Left colon (tissue), 2 donors: ENCODE measurements around the gene FBXO39. TPM values are rescaled to one million over a fixed set of nuclear protein-coding genes. Genes with fewer than 3 reads are reported as not detected.
"Not testable (repeated sequence)": the region's sequence is repeated elsewhere in the genome, so short reads cannot be mapped to it uniquely, and the experiment has no call there.

Source experiments
- ATAC-seq: fragments of 200-7000 bp; cut with Tn5 transposase; one replicate; pipeline ENCODE4 v1.9.1; 2020; ENCODE audit warnings: mild to moderate bottlenecking, moderate library complexity
- DNase-seq, 2 donors: peaks; one replicate each; pipeline ENCODE4 v3.0.0-alpha.2; 2020
- intact Hi-C, 2 donors: fragments of 100-400 bp; cut with DNase I in 1 of 2; cut with micrococcal nuclease in 1 of 2; formaldehyde crosslinking; loops; one replicate each; pipeline versions ENCODE4 v1.11.2 to v1.14.0; 2022; cut with DNase I, micrococcal nuclease
- long read RNA-seq: library from polyadenylated mRNA; unstranded; transcript quantifications from one replicate; pipeline ENCODE4 v2.0.0, GENCODE V29; 2021
- total RNA-seq, 2 donors: library from RNA; stranded (reverse); fragmentation: NEBNext Ultra II Directional; extraction: Animal tissue kit (Norgen Biotek cat#: 25700); gene quantifications; one replicate each; pipeline ENCODE4 v1.2.1, GENCODE V29; 2021
- donor health status: DM: no; HTN: no; CAD: no.
- donor health status: DM: yes; HTN: yes; CAD: no.

The FBXO39 gene
- under 1 TPM in 1 of 2 donors, not detected in 1; 0.20 TPM for total RNA-seq
- long read RNA-seq, result 0 reads

DNA sequence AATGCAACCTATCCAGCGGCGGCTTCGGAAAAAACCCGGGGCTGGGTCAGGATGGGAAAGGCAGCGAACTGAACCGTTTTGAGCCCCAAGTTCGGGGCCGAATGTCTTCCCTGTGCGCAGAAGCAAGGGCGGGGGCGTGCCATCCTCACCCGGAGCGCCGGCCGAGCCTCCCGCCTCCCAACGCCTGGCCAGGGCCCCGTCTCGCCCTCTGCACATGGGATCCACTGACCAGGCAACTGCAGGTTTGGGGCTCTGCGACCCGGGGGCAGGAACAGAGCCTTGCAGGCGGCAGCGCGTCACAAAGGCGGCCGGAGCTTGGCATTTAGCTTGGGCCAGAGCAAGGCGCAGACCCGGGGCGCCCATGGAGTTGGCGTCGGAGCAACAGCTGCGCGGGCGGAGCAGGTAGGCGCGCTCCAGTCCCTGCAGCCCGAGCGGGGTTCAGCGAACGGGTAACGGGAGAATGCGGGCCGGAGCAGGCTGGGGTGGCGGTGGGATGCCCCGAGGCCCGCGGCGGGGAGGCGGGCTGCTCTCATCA lies at the start of gene FBXO39:
TSS of gene FBXO39 (plus strand) at position 345 of the 535 bp plus-strand sequence. CDS start 3,654 bp downstream, outside the sequence.
- intact Hi-C loops, result no loop called here
- ATAC-seq (no peak), DNase-seq (no peak)

DNA sequence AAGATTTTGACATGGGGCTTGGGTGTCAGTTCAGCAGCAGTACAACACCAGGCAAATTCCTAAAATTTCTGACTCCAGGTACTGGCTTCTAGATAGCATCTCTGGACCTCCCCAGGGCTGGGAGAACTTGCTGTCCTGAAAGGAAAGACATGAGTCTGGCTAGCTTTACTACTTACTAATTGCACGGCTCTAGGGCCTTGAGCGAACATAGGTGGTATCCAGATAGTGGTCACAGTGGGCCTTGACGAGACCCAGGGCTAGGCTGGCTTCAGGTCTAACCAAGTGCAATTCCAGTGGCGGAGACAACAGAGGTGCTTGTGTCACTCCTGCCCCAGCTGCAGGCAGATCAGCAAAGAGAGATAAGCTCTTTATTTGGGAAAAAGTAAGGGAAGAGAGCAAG lies 46.5 kb upstream of the FBXO39 start:
- ATAC-seq, result no peak
- intact Hi-C loops, result no loop called here
- no peak for DNase-seq

DNA sequence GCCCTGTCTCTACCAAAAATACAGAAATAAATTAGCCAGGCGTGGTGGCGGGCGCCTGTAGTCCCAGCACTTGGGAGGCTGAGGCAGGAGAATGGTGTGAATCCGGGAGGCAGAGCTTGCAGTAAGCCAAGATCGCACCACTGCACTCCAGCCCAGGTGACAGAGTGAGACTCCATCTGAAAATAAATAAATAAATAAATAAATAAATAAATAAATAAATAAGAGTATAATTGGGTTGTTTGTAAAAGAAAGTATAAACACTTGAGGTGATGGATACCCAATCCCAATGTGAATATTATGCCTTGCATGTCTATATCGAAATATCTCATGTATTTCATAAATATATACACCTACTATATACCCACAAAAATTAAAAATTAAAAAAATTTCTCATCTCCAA lies 29.4 kb upstream of the FBXO39 start:
- intact Hi-C loops, DNase-seq, ATAC-seq: not testable (repeated sequence)

DNA sequence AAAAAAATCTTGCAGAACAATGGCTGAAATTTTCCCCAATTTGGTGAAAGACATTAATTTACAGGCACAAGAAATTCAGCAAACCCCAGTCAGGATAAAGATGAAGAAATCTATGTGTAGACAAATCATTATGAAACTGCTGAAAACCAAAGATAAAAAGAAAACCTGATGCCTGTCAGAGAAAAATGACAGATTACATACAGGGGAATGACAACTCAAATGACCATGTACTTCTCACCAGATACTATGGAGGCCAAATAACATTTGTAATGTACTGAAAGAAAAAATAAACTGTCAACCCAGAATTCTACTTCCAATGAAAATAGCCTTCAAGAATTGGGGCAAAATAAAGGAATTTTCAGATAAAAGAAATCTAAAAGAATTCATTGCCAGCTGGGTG lies 27.4 kb upstream of the FBXO39 start:
- no peak for DNase-seq
- no peak for ATAC-seq
- intact Hi-C loops, result no loop called here

DNA sequence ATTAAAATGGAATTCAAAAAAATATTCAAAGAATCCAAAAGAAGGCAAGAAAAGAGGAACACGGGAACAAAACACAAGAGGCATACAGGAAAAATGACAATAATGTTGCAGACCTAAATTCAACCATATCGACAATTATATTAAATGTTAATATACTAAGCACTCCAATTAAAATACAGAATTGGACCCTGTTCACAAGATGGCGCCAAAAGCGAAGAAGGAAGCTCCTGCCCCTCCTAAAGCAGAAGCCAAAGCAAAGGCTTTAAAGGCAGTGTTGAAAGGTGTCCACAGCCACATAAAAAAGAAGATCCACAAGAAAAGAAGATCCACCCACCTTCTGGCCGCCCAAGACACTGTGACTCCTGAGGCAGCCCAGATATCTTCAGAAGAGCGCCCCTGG lies 26.5 kb upstream of the FBXO39 start:
- intact Hi-C loops, result no loop called here
- ATAC-seq, result no peak

GRCh38 chr17:6752068-6752909 lies 23.7 kb upstream of the FBXO39 start:
- DNase-seq, result peak in 1 of 2 donors; percentile 34

More for the DNA sequence above, 26.5 kb upstream of the FBXO39 start:
- no peak for DNase-seq

DNA sequence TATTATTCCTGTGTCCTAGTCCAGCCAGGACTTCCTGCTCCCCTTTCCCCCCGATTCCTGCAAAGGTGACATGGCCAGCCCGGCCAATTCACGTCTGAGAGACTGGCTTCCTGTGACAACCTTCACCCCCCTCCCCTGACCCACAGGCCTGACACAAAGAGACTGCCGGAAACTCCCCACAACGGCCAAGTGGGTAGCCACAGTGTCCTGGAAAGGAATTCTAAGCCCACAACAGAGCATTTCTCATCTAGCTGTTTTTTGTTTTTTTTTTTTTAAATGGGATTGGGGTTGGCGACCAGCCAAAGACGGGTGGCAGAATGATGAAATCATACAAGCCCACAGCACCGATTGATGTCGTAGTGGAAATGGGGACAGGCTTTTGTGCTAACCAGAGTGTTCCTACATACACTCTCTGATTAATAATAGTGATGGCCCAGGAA lies 23.0 kb upstream of the FBXO39 start:
- intact Hi-C loops, result no loop called here
- DNase-seq, result peak; percentile 24 to 43
- ATAC-seq, result no peak

More at GRCh38 chr17:6752068-6752909, 23.7 kb upstream of the FBXO39 start:
- no peak for ATAC-seq
- intact Hi-C loops, result no loop called here

DNA sequence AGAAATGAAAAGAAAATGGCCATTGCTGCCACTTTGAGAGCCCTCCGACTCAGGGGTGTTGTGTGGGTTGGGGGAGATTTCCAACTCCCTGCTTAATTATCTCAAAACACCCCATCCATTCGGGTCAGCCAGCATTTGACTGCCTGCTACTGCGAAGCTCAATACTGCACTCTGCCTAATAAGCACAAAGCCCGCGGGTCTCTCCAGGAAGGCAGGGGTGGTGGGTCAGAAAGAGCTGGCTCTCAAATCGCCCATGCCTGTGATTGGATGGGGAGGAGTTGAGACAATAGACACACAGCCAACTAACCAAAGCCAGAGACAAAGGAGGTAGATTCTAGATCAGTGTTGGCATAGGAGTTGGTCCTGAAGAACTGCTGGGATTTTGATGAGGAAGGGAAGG lies 22.5 kb upstream of the FBXO39 start:
- intact Hi-C loops, result no loop called here
- DNase-seq (no peak), ATAC-seq (no peak)

GRCh38 chr17:6755281-6755680 lies 20.7 kb upstream of the FBXO39 start:
- ATAC-seq (peak; percentile 12), DNase-seq (peak in 1 of 2 donors; percentile 20)
- intact Hi-C loops, result no loop called here

GRCh38 chr17:6755731-6756184 lies 20.3 kb upstream of the FBXO39 start, which contains the start of gene XAF1:
XAF1 (plus strand) TSS chr17:6756046; CDS start chr17:6756079, 33 bp downstream.
- intact Hi-C loops, result no loop called here
- peak; percentile 50 to 56 for DNase-seq
- peak; percentile 87 for ATAC-seq

- ATAC-seq (no peak), DNase-seq (no peak)
- intact Hi-C loops, result no loop called here
Observed at GRCh38 chr17:6756425-6757031, 19.5 kb upstream of the FBXO39 start.

GRCh38 chr17:6757747-6758146 lies 18.3 kb upstream of the FBXO39 start:
- intact Hi-C loops, result no loop called here
- ATAC-seq (no peak), DNase-seq (no peak)

- no peak for DNase-seq
- no peak for ATAC-seq
- intact Hi-C loops, result loop anchor here in 1 of 2 donors (10.0 kb wide), 1 partner anchor 57 kb away; no protein-coding TSS in a partner anchor
Observed at GRCh38 chr17:6761779-6762178, 14.2 kb upstream of the FBXO39 start.

GRCh38 chr17:6768447-6768846 lies 7.6 kb upstream of the FBXO39 start:
- intact Hi-C loops, result loop anchor here in 1 of 2 donors (10.0 kb wide), 1 partner anchor 64 kb away; no protein-coding TSS in a partner anchor

GRCh38 chr17:6772016-6772415 lies 4.0 kb upstream of the FBXO39 start:
- no peak for ATAC-seq
- intact Hi-C loops, result no loop called here
- DNase-seq, result no peak

More at GRCh38 chr17:6768447-6768846, 7.6 kb upstream of the FBXO39 start:
- no peak for ATAC-seq
- DNase-seq, result no peak

DNA sequence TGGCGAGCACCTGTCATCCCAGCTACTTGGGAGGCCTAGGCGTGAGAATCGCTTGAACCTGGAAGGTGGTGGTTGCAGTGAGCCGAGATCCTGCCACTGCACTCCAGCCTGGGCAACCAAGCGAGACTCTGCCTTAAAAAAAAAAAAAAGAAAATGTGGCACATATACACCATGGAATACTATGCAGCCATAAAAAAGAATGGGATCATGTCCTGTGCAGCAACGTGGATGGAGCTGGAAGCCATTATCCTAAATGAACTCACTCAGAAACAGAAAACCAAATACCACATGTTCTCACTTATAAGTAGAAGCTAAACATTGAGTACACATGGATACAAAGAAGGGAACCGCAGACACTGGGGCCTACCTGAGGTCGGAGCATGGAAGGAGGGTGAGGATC lies 1.1 kb upstream of the FBXO39 start:
- intact Hi-C loops, ATAC-seq, DNase-seq: not testable (repeated sequence)

- no peak for DNase-seq
- ATAC-seq, result no peak
Observed at GRCh38 chr17:6779411-6779810, 3.4 kb downstream of the FBXO39 start.

GRCh38 chr17:6780001-6780400 lies 4.0 kb downstream of the FBXO39 start:
- no peak for DNase-seq
- intact Hi-C loops, result no loop called here

More at GRCh38 chr17:6779411-6779810, 3.4 kb downstream of the FBXO39 start:
- intact Hi-C loops, result no loop called here

DNA sequence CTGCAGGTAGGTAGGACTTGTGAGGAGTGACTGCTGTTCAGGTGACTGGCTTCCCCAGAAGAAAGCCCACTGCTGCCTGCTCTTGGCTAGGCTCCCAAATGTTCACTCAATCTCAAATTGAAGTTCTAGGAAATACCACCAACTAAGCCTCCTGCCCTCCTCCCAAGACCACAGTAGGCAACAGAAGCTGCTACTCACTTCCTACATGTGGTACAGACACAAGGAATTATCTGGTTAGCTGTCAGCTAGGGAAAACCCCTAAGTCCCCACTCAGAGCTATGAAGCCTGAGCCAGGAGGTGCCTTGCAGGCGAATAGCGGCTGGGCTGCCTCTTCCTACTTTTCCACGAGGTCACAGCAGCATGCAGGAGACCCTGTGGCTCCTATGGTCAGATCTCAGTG lies 4.9 kb downstream of the FBXO39 start:
- intact Hi-C loops, result no loop called here
- ATAC-seq, result no peak

More at GRCh38 chr17:6780001-6780400, 4.0 kb downstream of the FBXO39 start:
- no peak for ATAC-seq

More for the DNA sequence above, 4.9 kb downstream of the FBXO39 start:
- no peak for DNase-seq
